Limb (tissue), 2 donors: ENCODE data around the gene CETP.

Experiments used
- DNase-seq, 2 donors: peaks; one replicate each; pipeline ENCODE4 v3.0.0-alpha.2; 2016; ENCODE audit errors: extremely low spot score in 2 of 2

CETP gene

GRCh38 chr16:57019746-57020145, 58.0 kb downstream of the CETP start:
- no peak for DNase-seq

GRCh38 chr16:57020651-57021050, 58.9 kb downstream of the CETP start:
- DNase-seq: no peak

- no peak for DNase-seq
Measured at GRCh38 chr16:57021757-57022156, 60.0 kb downstream of the CETP start.

GRCh38 chr16:57022445-57022844, 60.7 kb downstream of the CETP start:
- no peak for DNase-seq

- DNase-seq: no peak
Measured at GRCh38 chr16:57023541-57024249, 61.9 kb downstream of the CETP start.

GRCh38 chr16:57024894-57025680, 63.3 kb downstream of the CETP start:
- DNase-seq: no peak

- no peak for DNase-seq
Measured at GRCh38 chr16:57025941-57026777, 64.4 kb downstream of the CETP start.

- DNase-seq: no peak
Measured at GRCh38 chr16:57026778-57027062, 65.0 kb downstream of the CETP start.

- DNase-seq: no peak
Measured at GRCh38 chr16:57027067-57027466, 65.3 kb downstream of the CETP start.

- DNase-seq: no peak
Measured at GRCh38 chr16:57028086-57028485, 66.3 kb downstream of the CETP start.

GRCh38 chr16:57029161-57030160, 67.7 kb downstream of the CETP start:
- no peak for DNase-seq

GRCh38 chr16:57030346-57030902, 68.7 kb downstream of the CETP start:
- DNase-seq: no peak

- DNase-seq: no peak
Measured at GRCh38 chr16:57031156-57031555, 69.4 kb downstream of the CETP start.

- no peak for DNase-seq
Measured at GRCh38 chr16:57032346-57032745, 70.6 kb downstream of the CETP start.

GRCh38 chr16:57032931-57033330, 71.2 kb downstream of the CETP start:
- DNase-seq: no peak
